RCC 7860 (cell line): ENCODE measurements around the gene LYRM1.
"Not testable (repeated sequence)": the region's sequence is repeated elsewhere in the genome, so short reads cannot be mapped to it uniquely, and the experiment has no call there.

ENCODE experiments used
- DNase-seq: peaks from one replicate; pipeline ENCODE4 v3.0.0-alpha.2; 2015; ENCODE audit warnings: low spot score
- FAIRE-seq: peaks from 2 replicates; lab custom pipeline; 2012; peaks lifted over from hg19 to GRCh38; lab: Jason Lieb, UNC

The LYRM1 gene, protein sequence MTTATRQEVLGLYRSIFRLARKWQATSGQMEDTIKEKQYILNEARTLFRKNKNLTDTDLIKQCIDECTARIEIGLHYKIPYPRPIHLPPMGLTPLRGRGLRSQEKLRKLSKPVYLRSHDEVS

DNA sequence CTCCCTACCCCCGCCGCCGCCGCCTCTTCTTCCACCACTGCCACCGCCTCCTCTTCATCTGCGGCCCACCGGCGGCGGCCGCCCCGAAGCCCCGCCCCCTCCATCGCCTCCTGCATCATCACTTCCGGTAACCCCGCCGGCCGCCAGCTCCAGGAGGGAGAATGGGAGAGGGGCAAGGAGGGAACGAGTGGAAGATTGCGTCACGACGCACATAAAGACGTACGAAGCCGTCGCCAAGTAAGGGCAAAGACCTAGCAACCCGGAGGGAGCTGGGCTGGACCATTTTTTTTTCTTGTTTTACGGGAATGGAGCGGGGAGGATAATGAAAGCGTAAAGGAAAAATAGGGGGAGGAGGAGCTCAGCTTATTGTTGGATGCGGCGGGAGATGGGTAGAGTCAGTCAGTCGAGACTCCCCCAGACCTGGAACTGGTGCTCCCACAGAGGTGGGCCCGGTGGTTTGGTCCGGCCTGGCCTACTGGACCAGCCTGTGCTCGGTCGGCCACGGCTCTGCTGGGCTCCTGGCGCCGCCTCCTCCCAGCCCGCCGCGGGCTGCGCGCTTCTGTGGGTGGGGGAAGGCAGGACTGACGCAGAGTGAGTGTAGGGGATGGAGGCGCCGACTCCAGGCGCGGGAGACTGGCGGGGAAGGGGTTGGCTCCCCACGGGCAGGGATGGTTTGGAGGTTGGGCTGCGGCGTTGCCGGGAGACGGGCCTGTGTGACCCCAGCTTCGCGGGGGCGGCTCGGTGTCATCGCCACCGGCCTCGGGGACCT is at the start of gene LYRM1, which contains the start of gene DCUN1D3:
Gene LYRM1, plus strand, starts transcription at position 473 of the 769 bp plus-strand sequence. CDS start 14,785 bp downstream, outside the sequence.
Gene DCUN1D3, minus strand, starts transcription at position 60 of the 769 bp plus-strand sequence. CDS start 37,820 bp downstream, outside the sequence.
- FAIRE-seq: peak; percentile 80
- DNase-seq: peak; percentile 94

DNA sequence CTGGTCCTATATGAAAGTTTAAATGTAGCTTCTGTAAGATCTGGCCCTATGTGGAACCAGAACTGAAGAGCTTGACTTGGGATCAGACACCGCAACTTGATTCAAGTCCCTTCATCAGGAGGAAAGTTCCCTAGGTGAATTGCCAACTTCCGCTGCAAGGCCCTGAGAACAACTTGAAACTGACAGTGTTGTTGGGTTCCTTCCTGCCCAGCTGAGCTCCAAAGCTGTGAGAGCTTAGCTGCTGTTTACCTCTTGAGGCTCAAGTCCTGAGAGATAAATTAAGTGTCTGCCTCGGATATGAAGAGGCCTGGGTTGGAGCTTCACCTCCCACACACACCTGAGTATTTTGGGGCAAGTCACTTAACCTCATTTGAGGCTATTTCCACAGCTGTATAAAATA is 49.6 kb upstream of the LYRM1 start:
- FAIRE-seq: no peak
- DNase-seq: no peak

DNA sequence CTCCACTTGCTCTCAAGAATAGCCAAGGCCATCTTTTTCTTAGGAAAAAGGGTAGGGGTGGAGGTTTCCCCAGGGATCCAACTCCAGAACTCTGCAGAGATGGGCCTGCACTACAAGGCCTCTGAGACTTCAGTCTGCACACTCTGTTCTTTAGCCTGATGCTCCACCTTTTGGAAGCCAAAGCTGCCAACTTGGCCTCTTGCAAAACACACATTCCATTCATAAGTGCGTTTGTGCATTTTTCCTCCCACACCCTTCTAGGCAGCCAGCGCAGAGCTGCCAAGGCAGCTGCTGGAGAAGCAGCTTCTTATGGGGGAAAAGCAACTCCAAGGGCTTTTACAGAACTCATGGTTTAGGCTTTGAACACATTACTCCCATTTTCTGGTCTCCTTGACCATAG is 49.0 kb upstream of the LYRM1 start:
- DNase-seq (peak; percentile 12), FAIRE-seq (no peak)

DNA sequence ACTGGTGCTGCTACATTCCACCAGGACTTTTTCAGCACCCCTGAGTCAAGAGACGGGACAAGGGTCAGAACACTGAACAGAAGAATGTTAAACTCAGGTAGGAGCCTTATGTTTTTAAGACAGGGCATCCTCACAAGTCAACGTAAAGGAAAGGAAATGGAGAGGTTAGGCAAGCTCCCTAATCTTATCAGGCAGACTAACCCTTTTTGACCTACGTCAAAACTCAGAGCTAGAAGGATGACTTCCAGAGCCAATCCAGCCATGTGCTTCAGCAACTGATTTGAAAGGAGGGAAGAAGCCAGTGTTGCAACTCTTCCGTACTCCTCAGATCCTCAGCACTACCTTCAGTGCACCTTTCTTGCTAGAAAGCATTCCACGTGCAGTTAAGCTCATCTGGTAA is 47.4 kb upstream of the LYRM1 start:
- no peak for FAIRE-seq
- DNase-seq: no peak

DNA sequence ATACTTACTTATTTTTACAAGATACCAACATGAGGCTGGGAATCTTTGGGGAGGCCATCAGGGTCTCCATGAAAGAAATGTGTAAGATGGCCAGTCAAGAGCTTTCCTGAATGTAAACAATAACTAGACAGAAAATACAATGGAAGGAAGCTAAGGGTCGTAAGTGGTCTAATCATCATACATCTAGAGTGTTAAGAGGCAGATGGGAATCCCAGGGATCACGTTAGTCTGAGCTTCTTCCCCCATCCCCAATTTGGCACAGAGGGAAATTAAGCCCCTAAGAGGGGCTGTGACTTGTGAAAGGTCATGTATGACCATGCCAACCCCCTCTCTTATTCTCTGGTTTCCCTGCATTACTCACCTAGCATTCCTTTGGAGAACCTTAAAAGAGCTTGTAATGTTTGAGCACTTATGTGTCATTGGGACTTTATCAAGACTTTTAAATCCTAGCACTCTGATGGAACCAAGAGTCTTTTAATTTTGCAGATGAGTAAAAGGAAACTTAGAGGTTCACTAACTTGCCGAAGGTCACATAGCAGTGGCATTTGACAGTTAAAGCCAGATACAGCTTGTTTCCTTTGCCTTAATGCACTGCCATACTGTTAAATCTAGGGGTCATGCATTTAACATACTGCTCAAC is 46.5 kb upstream of the LYRM1 start:
- peak; percentile 45 for DNase-seq
- FAIRE-seq: no peak

DNA sequence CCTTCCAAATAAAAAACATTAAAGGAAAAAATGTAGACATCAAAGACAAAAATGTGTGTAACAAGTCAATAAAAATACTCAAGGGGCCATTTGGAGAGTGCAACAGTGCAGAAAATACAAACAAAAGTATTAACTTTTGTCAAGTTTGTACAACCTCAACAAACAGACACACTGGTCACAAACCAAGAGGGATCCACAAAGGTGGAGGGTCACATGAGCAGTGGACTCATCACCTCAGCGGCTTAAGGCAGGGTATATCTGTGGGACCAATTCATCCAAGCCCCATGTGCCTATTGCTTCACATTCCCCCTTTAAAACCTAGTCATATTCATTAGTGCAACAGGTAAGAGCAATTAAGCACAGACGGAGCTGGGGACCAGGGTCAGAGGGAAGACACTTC is 45.6 kb upstream of the LYRM1 start:
- DNase-seq (no peak), FAIRE-seq (no peak)

DNA sequence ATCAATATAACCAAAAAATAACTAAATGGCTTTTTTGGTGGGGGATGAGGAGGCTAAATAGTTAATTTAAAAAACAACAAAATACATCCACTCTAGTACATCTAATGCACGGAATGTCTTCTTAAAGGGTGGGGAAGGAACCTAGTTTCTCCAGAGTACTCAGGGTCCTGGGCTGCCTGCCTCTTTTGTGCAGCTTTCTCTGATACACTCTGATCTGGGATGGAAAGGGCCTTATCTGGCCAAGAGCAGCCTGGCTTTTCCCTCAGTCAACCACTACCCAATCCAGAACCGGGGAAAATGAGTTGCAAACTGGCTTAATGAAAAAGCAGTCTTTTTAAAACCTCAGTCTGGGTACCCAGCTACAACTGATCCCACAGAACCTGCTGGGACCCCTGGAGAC is 43.3 kb upstream of the LYRM1 start:
- DNase-seq (no peak), FAIRE-seq (no peak)

DNA sequence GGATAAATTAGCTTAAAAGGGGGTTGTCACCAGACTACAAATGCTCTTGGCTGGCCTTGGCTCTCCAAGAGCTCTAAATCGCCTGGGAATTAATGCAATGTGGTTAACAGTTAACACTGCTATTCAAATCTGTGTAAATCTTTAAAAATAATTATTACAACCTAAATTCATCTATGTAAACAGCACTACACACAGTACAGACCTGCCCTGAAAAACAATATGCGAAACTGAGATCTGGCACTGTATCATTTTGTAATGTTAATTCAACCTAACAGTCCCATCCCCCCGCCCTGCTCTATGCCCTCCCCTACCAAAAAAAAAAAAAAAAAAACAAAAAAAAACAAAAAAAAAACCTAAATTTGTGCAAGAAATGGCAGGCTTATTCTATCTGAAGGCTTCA is 41.3 kb upstream of the LYRM1 start:
- no peak for DNase-seq
- no peak for FAIRE-seq

DNA sequence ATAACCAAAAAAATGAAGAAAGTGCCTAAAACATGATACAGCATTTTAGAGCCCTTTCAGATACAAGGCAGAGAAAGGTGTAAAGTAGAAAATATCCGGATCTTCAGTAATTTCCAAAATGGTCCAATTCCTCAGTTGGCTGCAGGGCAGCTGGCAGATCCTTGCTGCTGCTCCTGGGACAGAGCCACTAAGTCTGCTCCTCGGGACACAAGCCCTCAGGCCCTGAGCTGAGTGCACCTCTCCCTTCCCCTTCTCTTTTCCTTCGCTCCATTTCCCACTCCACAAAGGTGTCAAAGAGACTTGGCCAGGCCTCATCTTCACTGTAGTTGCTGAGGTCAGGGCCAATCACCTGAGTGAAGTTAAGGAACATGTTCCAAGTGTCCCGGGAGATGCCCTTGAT is 40.9 kb upstream of the LYRM1 start:
- DNase-seq (no peak), FAIRE-seq (no peak)

DNA sequence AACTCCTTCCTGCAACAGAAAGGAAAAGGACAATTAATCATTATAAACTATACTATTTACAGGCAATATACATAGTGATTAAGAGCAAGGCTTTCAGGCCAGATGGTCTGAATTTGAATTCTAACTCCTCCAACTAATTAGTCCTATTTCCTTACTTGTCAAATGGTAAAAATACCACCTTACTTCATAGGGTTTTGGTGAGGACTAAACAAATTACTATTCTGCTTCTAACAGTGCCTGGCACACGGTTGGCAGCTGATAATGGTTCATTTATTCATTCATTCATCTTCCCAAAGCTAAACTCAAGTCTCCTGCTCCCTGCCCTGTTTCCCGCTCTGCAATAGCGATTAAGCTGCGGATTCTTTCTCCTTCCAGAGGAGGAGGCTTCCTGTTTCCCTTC is 40.2 kb upstream of the LYRM1 start:
- FAIRE-seq (no peak), DNase-seq (no peak)

DNA sequence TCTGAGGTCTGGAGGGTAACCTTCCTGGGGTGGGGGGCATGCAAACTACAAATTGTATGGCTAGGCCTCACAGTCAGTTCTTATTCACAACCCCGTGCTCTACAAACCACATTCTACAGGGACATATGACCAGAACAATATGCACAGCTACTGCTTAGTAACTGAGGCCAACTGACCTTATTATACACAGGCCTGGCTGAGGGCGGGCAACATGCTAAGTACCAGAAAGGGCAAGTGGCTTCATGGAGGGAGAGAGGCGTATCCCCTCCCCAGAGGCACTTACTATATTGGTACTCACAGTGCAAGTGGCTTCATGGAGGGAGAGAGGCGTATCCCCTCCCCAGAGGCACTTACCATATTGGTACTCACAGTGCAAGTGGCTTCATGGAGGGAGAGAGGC is 39.6 kb upstream of the LYRM1 start:
- not testable (repeated sequence) for DNase-seq

DNA sequence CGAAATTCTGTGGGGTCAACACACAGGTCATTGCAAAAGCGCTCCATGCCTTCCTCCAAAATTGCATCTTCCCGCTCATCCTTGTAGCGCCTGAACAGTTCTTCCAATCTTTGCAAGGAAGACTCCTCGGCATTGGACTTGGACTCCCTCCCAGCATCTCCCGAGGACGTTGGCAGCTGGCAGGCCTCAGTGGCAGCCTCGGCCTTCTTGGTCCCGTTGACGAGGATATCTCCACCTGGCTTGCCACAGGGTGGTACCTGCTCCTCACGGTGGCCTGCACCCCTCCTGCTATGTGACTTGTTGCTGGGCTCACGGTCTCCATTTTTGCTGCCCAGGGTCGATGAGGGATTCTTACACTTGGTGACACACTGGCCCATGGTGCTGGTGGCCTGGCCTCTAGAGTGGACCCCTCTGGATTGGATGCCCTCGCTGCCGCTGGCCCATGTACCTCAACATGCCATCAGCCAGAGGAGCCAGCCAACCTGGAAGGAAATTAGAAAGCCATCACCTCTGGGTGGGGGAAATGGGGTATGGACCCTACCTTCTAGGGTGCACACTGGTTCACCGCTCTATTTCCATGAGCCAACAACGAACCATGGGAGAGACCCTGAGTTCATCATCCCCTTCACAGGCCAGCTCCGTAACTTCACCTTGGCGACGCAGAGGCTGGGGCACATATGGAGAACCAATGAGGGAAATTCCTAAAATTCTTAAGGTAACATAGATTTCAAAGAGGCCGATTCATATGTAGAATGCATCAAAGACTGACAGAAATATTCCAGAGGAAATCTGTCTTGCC is 38.2 kb upstream of the LYRM1 start:
- no peak for DNase-seq
- no peak for FAIRE-seq

More for the DNA sequence above, 39.6 kb upstream of the LYRM1 start:
- FAIRE-seq: not testable (repeated sequence)

DNA sequence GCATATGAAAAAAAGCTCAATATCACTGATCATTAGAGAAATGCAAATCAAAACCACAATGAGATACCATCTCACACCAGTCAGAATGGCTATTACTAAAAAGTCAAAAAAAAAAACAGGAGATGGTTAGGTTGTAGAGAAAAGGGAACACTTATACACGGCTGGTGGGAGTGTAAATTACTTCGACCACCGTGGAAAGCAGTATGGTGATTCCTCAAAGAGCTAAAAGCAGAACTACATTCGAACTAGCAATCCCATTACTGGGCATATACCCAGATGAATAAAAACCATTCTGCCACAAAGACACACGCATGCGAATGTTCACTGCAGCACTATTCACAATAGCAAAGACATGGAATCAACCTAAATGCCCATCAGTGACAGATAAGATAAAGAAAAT is 36.2 kb upstream of the LYRM1 start:
- not testable (repeated sequence) for FAIRE-seq, DNase-seq

DNA sequence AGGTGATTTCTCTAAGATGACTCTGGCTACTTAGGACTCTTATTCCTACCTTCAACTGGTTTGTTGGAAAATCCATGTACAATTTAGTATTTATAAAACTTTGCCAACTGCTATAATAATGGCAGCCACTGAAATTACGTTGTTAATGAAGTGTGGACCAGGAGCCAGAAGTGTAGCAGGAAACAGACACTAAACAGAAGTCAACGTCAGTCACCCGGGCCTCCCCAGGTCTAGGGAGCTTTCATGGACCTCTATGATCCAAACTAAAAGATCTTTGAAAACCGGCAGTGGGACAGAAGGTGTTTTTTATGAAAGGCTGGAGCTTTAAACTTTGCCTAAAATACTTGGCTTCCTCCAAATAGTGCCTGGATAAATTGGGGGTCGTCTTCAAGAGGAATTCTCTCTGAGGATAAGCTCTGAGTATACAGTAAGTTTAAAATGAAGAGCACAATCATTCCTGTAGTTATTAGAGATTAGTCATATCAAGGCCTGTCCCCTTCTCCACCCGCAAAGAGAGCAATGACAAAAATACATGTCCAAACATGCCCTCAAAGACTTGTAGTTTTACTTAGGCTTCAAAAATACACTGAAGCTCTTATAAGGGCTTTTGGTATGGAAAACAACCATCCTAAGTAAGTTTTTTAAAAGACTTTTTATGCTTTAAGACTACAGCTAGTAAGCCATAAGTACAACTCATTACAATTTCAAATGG is 35.0 kb upstream of the LYRM1 start:
- FAIRE-seq (peak; percentile 15), DNase-seq (peak; percentile 49)

DNA sequence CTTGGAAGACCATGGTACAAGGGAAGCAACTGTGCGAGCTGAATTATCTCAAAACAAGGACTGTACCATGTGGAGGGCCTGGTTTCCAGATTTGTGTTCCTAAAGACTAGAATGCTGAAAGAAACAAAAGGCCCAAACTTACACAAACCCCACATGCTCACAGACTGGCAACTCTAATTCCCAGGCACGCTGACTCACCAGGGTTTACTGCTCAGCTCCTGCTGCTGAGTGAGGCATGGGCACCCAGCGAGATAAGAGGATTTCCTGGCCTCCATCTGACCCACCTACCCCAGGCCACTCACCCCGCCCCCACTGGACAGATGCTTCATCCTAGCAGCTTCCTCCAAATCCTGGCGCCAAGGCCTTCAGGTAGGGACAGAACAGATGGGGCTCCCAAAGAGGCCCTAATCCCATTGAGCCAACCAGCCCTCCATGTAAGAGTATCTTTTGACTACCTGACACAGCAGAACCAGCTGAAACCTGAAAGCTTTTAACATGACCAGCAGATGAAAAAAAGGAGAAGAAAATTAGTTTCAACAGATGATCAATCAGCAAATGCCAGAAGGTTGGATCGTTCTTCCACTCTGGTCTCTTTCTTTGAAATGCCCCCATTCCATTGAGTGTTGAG is 34.3 kb upstream of the LYRM1 start:
- FAIRE-seq (peak; percentile 84), DNase-seq (peak; percentile 88)

DNA sequence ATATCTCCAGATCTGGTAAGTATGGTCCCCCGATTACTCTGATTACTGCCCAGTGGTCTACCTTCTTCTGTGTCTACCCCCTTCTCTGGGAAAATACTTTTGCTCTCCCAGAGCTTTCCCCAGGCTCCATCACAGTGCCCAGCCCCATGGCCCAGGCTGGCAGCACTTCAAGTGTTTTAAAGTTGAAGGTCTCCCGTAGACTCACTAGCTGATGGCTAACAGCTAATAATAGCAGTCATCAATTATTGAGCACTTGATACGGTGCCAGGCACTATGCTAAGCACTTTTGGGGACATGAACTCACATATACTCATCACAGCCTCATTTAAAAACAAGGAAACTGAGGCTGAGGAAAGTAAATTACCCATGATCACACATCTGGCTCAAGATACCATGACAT is 33.8 kb upstream of the LYRM1 start:
- DNase-seq: no peak
- FAIRE-seq: no peak

DNA sequence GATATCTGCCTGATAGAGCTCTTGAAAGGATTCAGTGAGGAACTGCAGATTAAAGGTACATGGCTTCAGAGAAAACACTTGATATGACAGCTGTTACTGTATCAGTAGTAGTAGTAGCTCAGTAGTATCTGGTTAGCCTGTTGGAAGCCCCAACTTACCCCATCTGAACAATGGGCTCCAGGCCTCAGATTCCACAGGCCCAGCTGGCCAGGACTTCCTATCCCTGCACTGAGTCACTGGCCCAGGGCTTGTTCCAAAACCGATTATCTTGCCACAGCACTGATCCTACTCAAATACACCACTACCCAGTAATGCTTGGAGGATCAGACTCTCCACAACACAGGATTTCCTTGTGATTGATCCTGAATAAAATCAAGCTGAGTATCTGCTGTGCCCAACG is 33.0 kb upstream of the LYRM1 start:
- DNase-seq: peak; percentile 31
- no peak for FAIRE-seq

DNA sequence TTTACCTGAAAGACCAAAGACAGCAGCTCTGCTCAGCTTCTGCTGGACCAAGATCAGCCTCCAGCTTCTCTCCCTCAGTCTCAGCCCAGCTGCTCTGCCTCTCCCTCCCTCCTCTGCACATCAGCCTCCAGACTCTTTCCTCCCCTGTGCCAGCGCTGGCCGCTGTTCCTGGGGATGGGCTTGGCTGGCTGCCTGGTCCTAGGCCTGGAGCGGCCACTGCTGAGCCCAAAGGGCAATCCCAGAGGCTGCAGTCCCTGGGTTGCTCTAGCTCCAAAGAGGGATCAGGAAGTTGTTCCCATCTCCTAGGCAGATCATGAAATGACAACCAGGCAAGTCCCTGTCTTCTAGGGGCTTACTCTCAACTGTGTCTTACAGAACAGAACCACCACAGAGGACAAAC is 31.7 kb upstream of the LYRM1 start:
- FAIRE-seq: peak; percentile 31
- peak; percentile 45 for DNase-seq

DNA sequence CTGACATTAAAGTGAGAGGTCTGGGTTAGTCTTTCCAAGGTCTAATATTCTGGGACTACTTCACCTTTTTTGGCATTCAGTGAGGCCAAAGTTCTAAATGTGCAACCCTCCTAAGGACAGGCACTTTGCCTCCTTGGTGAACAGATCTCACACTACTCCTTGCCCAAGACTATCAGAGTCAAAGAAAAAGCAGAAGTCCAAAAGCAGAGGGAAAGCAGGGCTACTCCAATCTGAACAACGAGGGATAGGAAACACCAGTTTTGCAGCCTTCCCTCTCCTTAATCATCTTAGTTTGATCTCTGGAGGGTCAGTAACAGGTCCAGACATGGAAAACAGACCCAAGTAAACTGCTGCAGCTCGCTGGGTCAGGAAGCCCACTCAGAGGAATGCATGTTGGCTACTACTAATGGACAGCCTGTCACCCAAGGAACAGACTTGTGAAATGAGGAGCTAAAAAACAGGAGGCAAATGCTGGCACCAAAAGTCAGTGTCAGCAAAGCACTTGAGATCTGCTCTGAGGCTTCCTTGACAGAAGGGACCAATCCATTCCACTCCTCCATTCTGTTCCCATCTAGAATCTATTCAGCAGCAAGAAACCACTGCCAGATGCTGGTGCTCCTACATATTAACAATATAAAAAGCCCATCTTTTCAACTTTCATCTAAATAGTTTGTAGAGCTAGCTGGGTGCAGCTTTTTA is 30.3 kb upstream of the LYRM1 start:
- DNase-seq: no peak
- FAIRE-seq: no peak

DNA sequence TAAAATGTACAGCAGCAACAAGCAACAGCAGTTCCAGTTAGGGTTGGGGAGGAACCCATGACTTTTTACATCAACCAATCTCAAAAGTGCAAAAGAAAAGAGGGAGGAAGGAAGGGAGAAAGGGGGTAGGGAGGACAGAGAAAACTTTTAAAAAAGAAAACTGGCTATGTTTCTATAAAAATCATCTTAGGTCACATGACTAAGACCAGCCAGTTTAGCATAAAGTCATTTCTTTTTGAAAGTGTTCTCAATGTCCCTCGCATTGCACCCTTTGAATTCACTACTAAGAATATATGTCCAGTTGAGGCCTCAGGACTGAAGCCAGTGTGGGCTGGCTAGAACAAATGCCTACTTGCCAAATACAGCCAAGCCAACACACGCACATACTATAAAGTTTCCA is 29.3 kb upstream of the LYRM1 start:
- no peak for DNase-seq
- no peak for FAIRE-seq
